Body of pancreas (tissue), 4 donors: Measurements from ENCODE around the gene CBR3. TPM values are rescaled to one million over a fixed set of nuclear protein-coding genes. Genes with fewer than 3 reads are reported as not detected.

Source experiments
- ATAC-seq: fragments of 150-250 bp; one replicate; pipeline ENCODE4 v1.9.1; 2016
- DNase-seq, 4 donors: peaks; one replicate each; pipeline ENCODE4 v3.0.0-alpha.2; 2019
- H3K27ac ChIP-seq, 4 donors: fragments of 200-600 bp; sonication (generic); 1 replicate in 3 of 4; 2 replicates in 1 of 4; pipeline versions ENCODE4 v1.5.1 to v1.6.1; 2016 to 2019; ENCODE audit warnings: mild to moderate bottlenecking in 1 of 4, mixed read lengths in 1 of 4, moderate library complexity in 1 of 4
- H3K27me3 ChIP-seq, 2 donors: fragments of 200-600 bp; sonication (generic); one replicate each; pipeline ENCODE4 v1.6.0; 2016; ENCODE audit warnings: mild to moderate bottlenecking in 1 of 2
- H3K36me3 ChIP-seq, 2 donors: fragments of 200-600 bp; sonication (generic); replicated peaks in 1 of 2; 2 replicates each; pipeline ENCODE4 v1.5.1; 2016; ENCODE audit warnings: low read depth in 2 of 2; ENCODE audit not compliant: insufficient read depth in 1 of 2
- H3K4me1 ChIP-seq: fragments of 200-600 bp; sonication (generic); one replicate; pipeline ENCODE4 v1.6.0; 2016
- H3K4me3 ChIP-seq, 2 donors: fragments of 200-600 bp; sonication (generic); 1 replicate in 1 of 2; 2 replicates in 1 of 2; pipeline ENCODE4 v1.5.1; 2016 to 2019
- H3K9me3 ChIP-seq, 3 donors: fragments of 200-600 bp; sonication (generic); 1 replicate in 2 of 3; 2 replicates in 1 of 3; pipeline ENCODE4 v1.5.1; 2016
- POLR2A ChIP-seq, 3 donors: fragments of 450-650 bp; IDR thresholded peaks; one replicate each; pipeline ENCODE4 v1.6.1; 2016; ENCODE audit warnings: antibody characterized with exemption in 3 of 3, mild to moderate bottlenecking in 2 of 3
- WGBS, 2 donors: methylation state at CpG; one replicate each; pipeline ENCODE4 v1.1.5; 2017; 5-methylcytosine and 5-hydroxymethylcytosine counted together
- intact Hi-C: fragments of 100-400 bp; cut with DNase I; formaldehyde crosslinking; loops from one replicate; pipeline ENCODE4 v1.15.1; 2023
- total RNA-seq, 2 donors: library from RNA; depleted of rRNA; stranded (reverse); fragments of >200 nt; gene quantifications; one replicate each; pipeline ENCODE4 v1.1.0, GENCODE V29; 2016
- TF ChIP-seq, protein P1 (sequence below), 7 experiments: fragments of 450-650 bp in 4 of 7; fragments of 200-600 bp in 3 of 7; sonication (generic) in 3 of 7; IDR thresholded peaks; one replicate each; pipeline ENCODE4 v1.5.1; 2016 to 2019; ENCODE audit warnings: antibody characterized with exemption in 7 of 7

Gene CBR3
- total RNA-seq, 2 donors from 2014 or later: 0.52 to 1.3 TPM

GRCh38 chr21:36159356-36159921 is 24.6 kb downstream of the CBR3 start:
- TF ChIP-seq, protein P1, sequence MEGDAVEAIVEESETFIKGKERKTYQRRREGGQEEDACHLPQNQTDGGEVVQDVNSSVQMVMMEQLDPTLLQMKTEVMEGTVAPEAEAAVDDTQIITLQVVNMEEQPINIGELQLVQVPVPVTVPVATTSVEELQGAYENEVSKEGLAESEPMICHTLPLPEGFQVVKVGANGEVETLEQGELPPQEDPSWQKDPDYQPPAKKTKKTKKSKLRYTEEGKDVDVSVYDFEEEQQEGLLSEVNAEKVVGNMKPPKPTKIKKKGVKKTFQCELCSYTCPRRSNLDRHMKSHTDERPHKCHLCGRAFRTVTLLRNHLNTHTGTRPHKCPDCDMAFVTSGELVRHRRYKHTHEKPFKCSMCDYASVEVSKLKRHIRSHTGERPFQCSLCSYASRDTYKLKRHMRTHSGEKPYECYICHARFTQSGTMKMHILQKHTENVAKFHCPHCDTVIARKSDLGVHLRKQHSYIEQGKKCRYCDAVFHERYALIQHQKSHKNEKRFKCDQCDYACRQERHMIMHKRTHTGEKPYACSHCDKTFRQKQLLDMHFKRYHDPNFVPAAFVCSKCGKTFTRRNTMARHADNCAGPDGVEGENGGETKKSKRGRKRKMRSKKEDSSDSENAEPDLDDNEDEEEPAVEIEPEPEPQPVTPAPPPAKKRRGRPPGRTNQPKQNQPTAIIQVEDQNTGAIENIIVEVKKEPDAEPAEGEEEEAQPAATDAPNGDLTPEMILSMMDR (IDR thresholded peaks at IDR 0.05): no peak
- no peak for TF ChIP-seq POLR2A (IDR thresholded peaks at IDR 0.05)
- DNase-seq (no peak), ATAC-seq (no peak)
- H3K36me3 ChIP-seq: no peaks in the 10 kb centered on the region
- WGBS, 2 donors: 71 to 76% methylated on average over 13 of the region's 13 CpGs
- no peak overlapping the region for H3K4me3 ChIP-seq
- H3K4me1 ChIP-seq: peaks cover 22% of the 10 kb centered on the region
- no peak overlapping the region for H3K27ac ChIP-seq
- intact Hi-C loops: no loop called here
- H3K9me3 ChIP-seq: no peaks in the 10 kb centered on the region
- no peaks in the 10 kb centered on the region for H3K27me3 ChIP-seq

- peaks cover 17% of the 10 kb centered on the region for H3K4me1 ChIP-seq
- no peaks in the 10 kb centered on the region for H3K9me3 ChIP-seq
- H3K27ac ChIP-seq: no peak overlapping the region
- no peak overlapping the region for H3K4me3 ChIP-seq
- DNase-seq (no peak), ATAC-seq (no peak)
- H3K27me3 ChIP-seq: no peaks in the 10 kb centered on the region
- 92 to 98% methylated on average over 2 of the region's 2 CpGs for WGBS, 2 donors
- TF ChIP-seq POLR2A (IDR thresholded peaks at IDR 0.05): no peak
- TF ChIP-seq, protein P1 (IDR thresholded peaks at IDR 0.05): no peak
- intact Hi-C loops: no loop called here
- H3K36me3 ChIP-seq: no peaks in the 10 kb centered on the region
These were observed 25.9 kb downstream of the CBR3 start for GRCh38 chr21:36160850-36161178.

- no peak overlapping the region for H3K27ac ChIP-seq
- H3K4me1 ChIP-seq: peaks cover 12% of the 10 kb centered on the region
- ATAC-seq (no peak), DNase-seq (no peak)
- H3K9me3 ChIP-seq: no peaks in the 10 kb centered on the region
- TF ChIP-seq POLR2A (IDR thresholded peaks at IDR 0.05): no peak
- TF ChIP-seq, protein P1 (IDR thresholded peaks at IDR 0.05): no peak
- H3K4me3 ChIP-seq: no peak overlapping the region
- H3K36me3 ChIP-seq: no peaks in the 10 kb centered on the region
- no peaks in the 10 kb centered on the region for H3K27me3 ChIP-seq
- WGBS, 2 donors: 87 to 94% methylated on average over 5 of the region's 5 CpGs
- intact Hi-C loops: no loop called here
These were observed 27.8 kb downstream of the CBR3 start for GRCh38 chr21:36162631-36163030.

DNA sequence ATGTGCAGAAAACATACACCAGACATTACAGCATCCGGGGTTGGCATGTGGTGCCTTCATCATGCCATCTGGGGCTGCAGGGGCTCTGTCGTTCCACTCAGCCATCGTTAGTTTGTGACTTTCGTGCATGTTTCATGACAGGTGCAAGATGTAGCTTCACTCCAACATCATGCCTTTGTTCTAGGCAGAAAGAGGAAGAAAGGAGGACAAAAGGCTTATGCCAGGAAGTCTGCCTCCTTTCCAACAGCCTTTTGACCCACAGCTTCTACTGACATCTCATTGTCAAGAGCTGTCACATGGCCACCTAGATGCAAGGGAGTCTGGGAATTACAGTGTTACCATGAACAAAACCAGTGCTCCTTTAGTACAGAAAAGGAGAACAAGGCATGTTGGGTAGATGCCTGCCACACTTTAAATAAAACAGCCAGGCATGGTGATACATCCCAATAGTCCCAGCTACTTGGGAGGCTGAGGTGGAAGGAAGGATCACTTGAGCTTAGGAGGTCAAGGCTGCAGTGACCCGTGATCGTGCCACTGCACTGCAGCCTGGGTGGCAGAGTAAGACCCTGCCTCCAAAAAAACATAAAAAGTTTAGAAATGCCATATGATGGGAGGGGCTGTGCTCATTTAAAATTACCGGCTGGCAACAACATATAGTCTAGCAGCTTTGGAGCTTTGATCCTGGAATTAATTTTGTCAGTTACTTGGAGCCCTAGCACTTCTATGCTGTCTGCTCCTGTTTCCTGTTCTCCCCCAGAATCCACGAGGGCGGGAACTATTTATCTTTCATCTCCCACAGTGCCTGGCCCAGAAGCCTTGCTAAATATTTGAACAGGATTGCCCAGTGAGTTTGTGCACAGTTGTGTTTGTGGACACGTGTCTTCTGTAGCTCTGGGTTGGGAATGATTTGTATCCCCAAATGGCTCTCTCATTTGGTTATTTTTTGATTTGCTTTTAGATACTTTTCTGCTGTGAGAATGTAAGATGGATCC is 29.2 kb downstream of the CBR3 start:
- 41 to 51% methylated on average over 10 of the region's 10 CpGs for WGBS, 2 donors
- ATAC-seq (peak; percentile 83), DNase-seq (peak; percentile 33 to 63 (median 54))
- Histone ChIP-seq H3K27ac (no peak overlapping the region), H3K4me1 (peaks cover 12% of the 10 kb centered on the region), H3K9me3 (no peaks in the 10 kb centered on the region), H3K27me3 (no peaks in the 10 kb centered on the region), H3K36me3 (no peaks in the 10 kb centered on the region), H3K4me3 (no peak overlapping the region)
- no peak for TF ChIP-seq POLR2A (IDR thresholded peaks at IDR 0.05)
- TF ChIP-seq, protein P1 (IDR thresholded peaks at IDR 0.05): no peak
- intact Hi-C loops: no loop called here
